Calu3 (cell line): Measurements from ENCODE around the gene CCDC187. TPM values are rescaled to one million over a fixed set of nuclear protein-coding genes. Genes with fewer than 3 reads are reported as not detected.

Experiments used
- BruUV-seq: library from RNA; stranded (reverse); fragments of 400-500 nt; replicated peaks from 2 replicates; lab custom pipeline; 2021; lab: Mats Ljungman, UMichigan
- CTCF ChIA-PET: fragments of 300-600 bp; sonication (Branson Sonifier 250); formaldehyde crosslinking; loops from one replicate; lab custom pipeline; 2022; ENCODE audit warnings: antibody characterized with exemption; lab: Charles Lee
- DNase-seq: peaks from one replicate; pipeline ENCODE4 v3.0.0; 2022
- H3K27ac Mint-ChIP-seq: one replicate; pipeline ENCODE4 v1.8.0; 2022; ENCODE audit warnings: mixed read lengths; ENCODE audit not compliant: unreplicated experiment
- H3K27me3 Mint-ChIP-seq: one replicate; pipeline ENCODE4 v1.8.0; 2022; ENCODE audit warnings: mixed read lengths; ENCODE audit not compliant: unreplicated experiment
- H3K36me3 Mint-ChIP-seq: one replicate; pipeline ENCODE4 v1.8.0; 2022; ENCODE audit warnings: mild to moderate bottlenecking, moderate library complexity, mixed read lengths; ENCODE audit not compliant: insufficient read depth, unreplicated experiment
- H3K4me1 Mint-ChIP-seq: one replicate; pipeline ENCODE4 v1.8.0; 2022; ENCODE audit warnings: mild to moderate bottlenecking, low read depth, mixed read lengths; ENCODE audit not compliant: unreplicated experiment
- H3K4me3 Mint-ChIP-seq: one replicate; pipeline ENCODE4 v1.8.0; 2022; ENCODE audit warnings: mild to moderate bottlenecking, low read depth, moderate library complexity, mixed read lengths; ENCODE audit not compliant: unreplicated experiment
- H3K9me3 Mint-ChIP-seq: one replicate; pipeline ENCODE4 v1.8.0; 2022; ENCODE audit warnings: low read depth, mixed read lengths; ENCODE audit not compliant: unreplicated experiment
- intact Hi-C: fragments of 100-400 bp; cut with micrococcal nuclease; formaldehyde crosslinking; loops from one replicate; pipeline ENCODE4 v1.10.0; 2022; ENCODE audit not compliant: unreplicated experiment
- total RNA-seq: library from RNA; stranded (reverse); gene quantifications from 2 replicates; pipeline ENCODE4 v1.2.3, GENCODE V29; 2022
- TF ChIP-seq, protein P1 (sequence below): fragments of 200-600 bp; IDR thresholded peaks from one replicate; pipeline ENCODE4 v1.8.0; 2022; ENCODE audit warnings: antibody characterized with exemption; ENCODE audit not compliant: unreplicated experiment

CCDC187 gene
- total RNA-seq, 1 experiment from 2014 or later: 0.73 TPM

DNA sequence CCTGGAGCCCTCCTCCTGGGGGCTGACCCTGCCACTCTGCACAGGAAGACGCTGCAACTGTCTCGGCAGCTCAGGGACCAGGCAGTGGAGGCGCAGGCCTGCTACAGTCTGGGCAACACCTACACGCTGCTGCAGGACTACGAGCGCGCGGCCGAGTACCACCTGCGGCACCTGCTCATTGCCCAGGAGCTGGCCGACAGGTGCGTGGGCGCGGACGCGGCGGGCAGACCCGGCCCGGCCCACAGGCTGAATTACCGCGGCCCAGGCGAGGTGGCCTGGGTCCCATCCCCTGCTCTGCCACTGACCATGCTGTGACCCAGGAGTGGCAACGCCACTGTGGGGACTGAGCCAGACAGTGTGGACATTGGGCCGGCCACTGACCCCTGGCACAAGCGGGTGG lies 34.6 kb upstream of the CCDC187 start:
- no peak for DNase-seq
- no peak overlapping the region for H3K27ac Mint-ChIP-seq
- TF ChIP-seq, protein P1, sequence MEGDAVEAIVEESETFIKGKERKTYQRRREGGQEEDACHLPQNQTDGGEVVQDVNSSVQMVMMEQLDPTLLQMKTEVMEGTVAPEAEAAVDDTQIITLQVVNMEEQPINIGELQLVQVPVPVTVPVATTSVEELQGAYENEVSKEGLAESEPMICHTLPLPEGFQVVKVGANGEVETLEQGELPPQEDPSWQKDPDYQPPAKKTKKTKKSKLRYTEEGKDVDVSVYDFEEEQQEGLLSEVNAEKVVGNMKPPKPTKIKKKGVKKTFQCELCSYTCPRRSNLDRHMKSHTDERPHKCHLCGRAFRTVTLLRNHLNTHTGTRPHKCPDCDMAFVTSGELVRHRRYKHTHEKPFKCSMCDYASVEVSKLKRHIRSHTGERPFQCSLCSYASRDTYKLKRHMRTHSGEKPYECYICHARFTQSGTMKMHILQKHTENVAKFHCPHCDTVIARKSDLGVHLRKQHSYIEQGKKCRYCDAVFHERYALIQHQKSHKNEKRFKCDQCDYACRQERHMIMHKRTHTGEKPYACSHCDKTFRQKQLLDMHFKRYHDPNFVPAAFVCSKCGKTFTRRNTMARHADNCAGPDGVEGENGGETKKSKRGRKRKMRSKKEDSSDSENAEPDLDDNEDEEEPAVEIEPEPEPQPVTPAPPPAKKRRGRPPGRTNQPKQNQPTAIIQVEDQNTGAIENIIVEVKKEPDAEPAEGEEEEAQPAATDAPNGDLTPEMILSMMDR: no peak
- CTCF ChIA-PET: no interaction called here
- no peaks in the 10 kb centered on the region for H3K9me3 Mint-ChIP-seq
- H3K4me1 Mint-ChIP-seq: no peaks in the 10 kb centered on the region
- no TSS peak for BruUV-seq
- intact Hi-C loops: loop anchor here (2.0 kb wide), 1 partner anchor 34 kb away; the partner anchor contains the start of gene CARD9
- H3K36me3 Mint-ChIP-seq: no peaks in the 10 kb centered on the region
- H3K27me3 Mint-ChIP-seq: no peaks in the 10 kb centered on the region
- no peak overlapping the region for H3K4me3 Mint-ChIP-seq

DNA sequence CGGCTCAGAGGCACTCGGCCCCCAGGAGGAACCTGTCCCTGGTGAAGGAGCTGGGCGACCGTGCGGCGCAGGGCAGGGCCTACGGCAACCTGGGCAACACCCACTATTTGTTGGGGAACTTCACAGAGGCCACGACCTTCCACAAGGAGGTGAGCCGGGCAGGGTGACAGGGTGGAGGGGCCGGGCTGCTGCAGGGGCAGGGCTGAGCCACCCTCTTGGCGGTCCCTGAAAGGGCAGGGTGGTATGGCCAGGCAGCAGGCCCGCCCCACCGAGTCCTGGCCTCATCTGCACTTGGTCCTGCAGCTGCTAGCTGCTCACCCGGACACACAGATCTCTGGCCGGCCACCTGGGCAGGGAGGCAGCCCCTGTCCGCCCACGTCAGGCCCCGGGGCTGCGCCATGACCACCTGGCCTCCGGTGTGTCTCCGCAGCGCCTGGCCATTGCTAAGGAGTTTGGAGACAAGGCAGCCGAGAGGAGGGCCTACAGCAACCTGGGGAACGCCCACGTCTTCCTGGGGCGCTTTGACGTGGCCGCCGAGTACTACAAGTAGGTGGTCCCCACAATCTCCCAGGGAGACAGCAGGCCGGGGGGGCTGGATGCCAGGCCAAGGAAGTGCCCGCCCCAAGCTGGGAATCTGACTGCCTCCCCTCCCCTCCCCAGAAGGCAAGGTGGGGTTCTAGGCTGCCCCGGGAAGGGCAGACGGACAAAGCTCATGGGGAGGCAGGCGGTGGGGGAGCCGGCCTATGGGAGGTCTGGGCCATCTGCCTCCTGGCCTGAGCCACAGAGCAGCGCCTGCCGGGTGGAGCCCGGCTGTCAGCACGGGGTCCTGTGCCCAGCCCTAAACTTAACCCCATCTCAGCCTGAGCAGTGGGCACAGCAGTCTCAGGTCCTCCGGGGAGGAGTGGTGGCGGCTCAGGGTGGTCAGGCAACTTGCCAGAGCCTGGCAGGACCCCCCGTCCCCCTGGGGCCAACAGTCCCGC lies 33.8 kb upstream of the CCDC187 start:
- Mint-ChIP-seq H3K4me1 (no peaks in the 10 kb centered on the region), H3K36me3 (no peaks in the 10 kb centered on the region), H3K27me3 (no peaks in the 10 kb centered on the region), H3K27ac (no peak overlapping the region), H3K9me3 (no peaks in the 10 kb centered on the region), H3K4me3 (no peak overlapping the region)
- TF ChIP-seq, protein P1: no peak
- BruUV-seq: no TSS peak
- CTCF ChIA-PET: interaction anchor here (1.1 kb wide), 1 partner anchor 8 kb away, joined by 3 read pairs; no protein-coding TSS in a partner anchor
- intact Hi-C loops: loop anchor here (2.0 kb wide), 1 partner anchor 35 kb away; the partner anchor contains the start of gene CARD9
- no peak for DNase-seq

DNA sequence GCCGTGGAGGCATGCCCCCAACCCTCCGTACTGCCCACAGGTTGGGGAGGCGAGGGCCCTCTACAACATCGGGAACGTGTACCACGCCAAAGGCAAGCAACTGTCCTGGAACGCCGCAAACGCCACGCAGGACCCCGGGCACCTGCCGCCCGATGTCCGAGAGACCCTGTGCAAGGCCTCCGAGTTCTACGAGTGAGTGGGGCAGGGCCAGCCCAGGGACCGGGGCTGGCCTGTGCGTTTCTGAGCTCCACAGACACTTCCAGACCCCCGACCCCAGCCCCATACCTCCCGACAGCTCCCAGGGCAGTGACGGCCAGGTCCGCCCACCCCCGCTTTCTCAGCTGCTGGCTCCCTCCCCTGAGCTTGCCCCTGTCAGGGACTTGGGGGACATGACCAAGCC lies 33.0 kb upstream of the CCDC187 start:
- intact Hi-C loops: no loop called here
- CTCF ChIA-PET: interaction anchor here (1.1 kb wide), 1 partner anchor 9 kb away, joined by 3 read pairs; no protein-coding TSS in a partner anchor

DNA sequence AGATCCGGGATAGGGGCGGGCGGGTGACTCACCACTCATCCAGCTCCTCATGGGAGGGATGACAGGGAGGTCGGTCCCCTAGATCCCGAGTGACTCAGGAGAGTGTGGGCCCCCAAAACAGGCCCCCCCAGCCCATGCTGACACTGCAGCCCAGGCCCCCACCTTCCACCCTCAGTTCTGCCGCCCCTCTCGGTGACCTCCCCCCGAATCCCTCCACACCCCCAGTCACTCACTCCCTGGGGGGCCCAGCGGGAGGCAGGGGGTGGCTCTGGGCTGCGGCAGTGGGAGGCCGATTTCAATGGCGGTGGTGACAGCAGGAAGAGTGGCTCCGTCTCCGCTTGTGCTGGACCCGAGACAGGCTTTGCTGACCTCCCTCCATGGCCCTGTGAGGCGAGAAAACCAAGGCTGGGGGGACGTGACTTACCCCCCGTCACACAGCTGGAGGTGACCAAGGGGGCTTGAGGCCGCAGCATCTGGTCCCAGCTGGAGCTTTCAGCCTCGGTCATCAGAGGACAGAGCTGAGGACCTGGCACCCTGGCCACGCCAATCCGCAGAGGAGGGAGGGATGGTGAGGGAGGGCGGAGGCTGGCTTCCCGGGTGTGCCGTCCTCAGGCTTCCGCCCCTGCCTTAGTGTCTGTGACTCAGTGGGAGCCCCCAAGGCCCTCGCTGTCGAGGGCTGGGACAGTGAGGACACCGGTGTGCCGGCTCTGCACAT lies 32.4 kb upstream of the CCDC187 start:
- H3K27ac Mint-ChIP-seq: no peak overlapping the region
- H3K27me3 Mint-ChIP-seq: no peaks in the 10 kb centered on the region
- TF ChIP-seq, protein P1: no peak
- intact Hi-C loops: no loop called here
- no peaks in the 10 kb centered on the region for H3K4me1 Mint-ChIP-seq
- H3K4me3 Mint-ChIP-seq: no peak overlapping the region
- CTCF ChIA-PET: interaction anchor here (1.1 kb wide), 1 partner anchor 9 kb away, joined by 3 read pairs; no protein-coding TSS in a partner anchor
- H3K36me3 Mint-ChIP-seq: no peaks in the 10 kb centered on the region
- no peaks in the 10 kb centered on the region for H3K9me3 Mint-ChIP-seq
- BruUV-seq: no TSS peak
- DNase-seq: no peak

More for the DNA sequence above, 33.0 kb upstream of the CCDC187 start:
- no peak overlapping the region for H3K4me3 Mint-ChIP-seq
- H3K27me3 Mint-ChIP-seq: no peaks in the 10 kb centered on the region
- no peak for DNase-seq
- no peaks in the 10 kb centered on the region for H3K4me1 Mint-ChIP-seq
- BruUV-seq: no TSS peak
- no peak overlapping the region for H3K27ac Mint-ChIP-seq
- TF ChIP-seq, protein P1: no peak
- no peaks in the 10 kb centered on the region for H3K9me3 Mint-ChIP-seq
- H3K36me3 Mint-ChIP-seq: no peaks in the 10 kb centered on the region
